Chondrocyte (in vitro differentiated cells): Measurements from ENCODE around the gene RASA1. TPM values are rescaled to one million over a fixed set of nuclear protein-coding genes. Genes with fewer than 3 reads are reported as not detected.

Experiments used
- DNase-seq: peaks from one replicate; pipeline ENCODE4 v3.0.0; 2021; ENCODE audit warnings: mixed read lengths, low spot score
- H3K27ac Mint-ChIP-seq: one replicate; pipeline ENCODE4 v1.8.0; 2021; ENCODE audit warnings: mild to moderate bottlenecking, moderate library complexity, mixed read lengths; ENCODE audit not compliant: unreplicated experiment
- H3K27me3 Mint-ChIP-seq: 2 replicates; pipeline ENCODE4 v1.8.0; 2021; ENCODE audit warnings: low read depth, mixed read lengths
- H3K36me3 Mint-ChIP-seq: 2 replicates; pipeline ENCODE4 v1.8.0; 2021; ENCODE audit warnings: low read depth, mixed read lengths
- H3K4me1 Mint-ChIP-seq: 2 replicates; pipeline ENCODE4 v1.8.0; 2021; ENCODE audit warnings: low read depth, mild to moderate bottlenecking, mixed read lengths
- H3K4me3 Mint-ChIP-seq: one replicate; pipeline ENCODE4 v1.8.0; 2021; ENCODE audit warnings: mild to moderate bottlenecking, moderate library complexity, mixed read lengths; ENCODE audit not compliant: unreplicated experiment
- H3K9me3 Mint-ChIP-seq: 2 replicates; pipeline ENCODE4 v1.8.0; 2021; ENCODE audit warnings: low read depth, mixed read lengths
- CTCF ChIP-seq: fragments of 200-600 bp; sonication (generic); IDR thresholded peaks from 2 replicates; pipeline ENCODE4 v1.5.0; 2021; ENCODE audit warnings: antibody characterized with exemption, mild to moderate bottlenecking, moderate library complexity
- total RNA-seq: library from RNA; stranded (reverse); gene quantifications from 3 replicates; pipeline ENCODE4 v1.2.1, GENCODE V29; 2021

Gene RASA1
- total RNA-seq, 1 donor from 2014 or later: 38.3 TPM

GRCh38 chr5:87403409-87403808 lies 135.7 kb downstream of the RASA1 start:
- peaks cover 24% of the 10 kb centered on the region for H3K36me3 Mint-ChIP-seq
- no peak for DNase-seq
- H3K4me3 Mint-ChIP-seq: no peak overlapping the region
- H3K27ac Mint-ChIP-seq: no peak overlapping the region
- TF ChIP-seq CTCF: no peak
- H3K27me3 Mint-ChIP-seq: no peaks in the 10 kb centered on the region
- H3K9me3 Mint-ChIP-seq: peaks cover 4% of the 10 kb centered on the region
- H3K4me1 Mint-ChIP-seq: peaks cover 17% of the 10 kb centered on the region

- H3K9me3 Mint-ChIP-seq: peaks cover 4% of the 10 kb centered on the region
- peaks cover 15% of the 10 kb centered on the region for H3K4me1 Mint-ChIP-seq
- DNase-seq: no peak
- H3K4me3 Mint-ChIP-seq: no peak overlapping the region
- H3K27ac Mint-ChIP-seq: no peak overlapping the region
- TF ChIP-seq CTCF: no peak
- H3K27me3 Mint-ChIP-seq: no peaks in the 10 kb centered on the region
- H3K36me3 Mint-ChIP-seq: peaks cover 27% of the 10 kb centered on the region
Observed at GRCh38 chr5:87403899-87404298, 136.2 kb downstream of the RASA1 start.

- no peak overlapping the region for H3K27ac Mint-ChIP-seq
- no peaks in the 10 kb centered on the region for H3K27me3 Mint-ChIP-seq
- TF ChIP-seq CTCF: no peak
- H3K9me3 Mint-ChIP-seq: peaks cover 4% of the 10 kb centered on the region
- peaks cover 28% of the 10 kb centered on the region for H3K36me3 Mint-ChIP-seq
- no peak for DNase-seq
- H3K4me1 Mint-ChIP-seq: peaks cover 12% of the 10 kb centered on the region
- H3K4me3 Mint-ChIP-seq: no peak overlapping the region
Observed at GRCh38 chr5:87404359-87404758, 136.7 kb downstream of the RASA1 start.

- no peak for TF ChIP-seq CTCF
- H3K27ac Mint-ChIP-seq: peak overlapping the region; percentile 25
- peaks cover 5% of the 10 kb centered on the region for H3K4me1 Mint-ChIP-seq
- peaks cover 28% of the 10 kb centered on the region for H3K36me3 Mint-ChIP-seq
- H3K9me3 Mint-ChIP-seq: peaks cover 4% of the 10 kb centered on the region
- no peak for DNase-seq
- H3K4me3 Mint-ChIP-seq: no peak overlapping the region
- H3K27me3 Mint-ChIP-seq: no peaks in the 10 kb centered on the region
Observed at GRCh38 chr5:87405472-87406155, 137.9 kb downstream of the RASA1 start.

GRCh38 chr5:87408204-87408603 lies 140.5 kb downstream of the RASA1 start:
- H3K4me3 Mint-ChIP-seq: no peak overlapping the region
- H3K36me3 Mint-ChIP-seq: peaks cover 19% of the 10 kb centered on the region

More at GRCh38 chr5:87408204-87408603, 140.5 kb downstream of the RASA1 start:
- Mint-ChIP-seq H3K9me3 (no peaks in the 10 kb centered on the region), H3K27me3 (no peaks in the 10 kb centered on the region), H3K4me1 (peaks cover 24% of the 10 kb centered on the region), H3K27ac (no peak overlapping the region)
- no peak for TF ChIP-seq CTCF
- no peak for DNase-seq
